PFSK-1 (cell line): ENCODE measurements around the gene POU2F2.

Experiments
- POLR2AphosphoS5 ChIP-seq: IDR thresholded peaks from 2 replicates; pipeline ENCODE4 v1.6.1; 2012; ENCODE audit warnings: low read depth, mild to moderate bottlenecking, control low read depth, low read length, moderate library complexity
- TAF1 ChIP-seq: IDR thresholded peaks from 2 replicates; pipeline ENCODE4 v1.6.1; 2012; ENCODE audit warnings: low read length, control low read depth, borderline replicate concordance; ENCODE audit not compliant: insufficient read depth

GRCh38 chr19:42076380-42076944 is 55.8 kb downstream of the POU2F2 start:
- TF ChIP-seq POLR2AphosphoS5 (no peak), TAF1 (no peak)
